Activated T-cell treated with anti-CD3 and anti-CD28 coated beads for 1 hour (primary cell): ENCODE results near the gene ARF3.

Experiments
- DNase-seq: peaks from one replicate; pipeline ENCODE4 v3.0.0-alpha.2; 2020; ENCODE audit warnings: low read depth

The ARF3 gene

DNA sequence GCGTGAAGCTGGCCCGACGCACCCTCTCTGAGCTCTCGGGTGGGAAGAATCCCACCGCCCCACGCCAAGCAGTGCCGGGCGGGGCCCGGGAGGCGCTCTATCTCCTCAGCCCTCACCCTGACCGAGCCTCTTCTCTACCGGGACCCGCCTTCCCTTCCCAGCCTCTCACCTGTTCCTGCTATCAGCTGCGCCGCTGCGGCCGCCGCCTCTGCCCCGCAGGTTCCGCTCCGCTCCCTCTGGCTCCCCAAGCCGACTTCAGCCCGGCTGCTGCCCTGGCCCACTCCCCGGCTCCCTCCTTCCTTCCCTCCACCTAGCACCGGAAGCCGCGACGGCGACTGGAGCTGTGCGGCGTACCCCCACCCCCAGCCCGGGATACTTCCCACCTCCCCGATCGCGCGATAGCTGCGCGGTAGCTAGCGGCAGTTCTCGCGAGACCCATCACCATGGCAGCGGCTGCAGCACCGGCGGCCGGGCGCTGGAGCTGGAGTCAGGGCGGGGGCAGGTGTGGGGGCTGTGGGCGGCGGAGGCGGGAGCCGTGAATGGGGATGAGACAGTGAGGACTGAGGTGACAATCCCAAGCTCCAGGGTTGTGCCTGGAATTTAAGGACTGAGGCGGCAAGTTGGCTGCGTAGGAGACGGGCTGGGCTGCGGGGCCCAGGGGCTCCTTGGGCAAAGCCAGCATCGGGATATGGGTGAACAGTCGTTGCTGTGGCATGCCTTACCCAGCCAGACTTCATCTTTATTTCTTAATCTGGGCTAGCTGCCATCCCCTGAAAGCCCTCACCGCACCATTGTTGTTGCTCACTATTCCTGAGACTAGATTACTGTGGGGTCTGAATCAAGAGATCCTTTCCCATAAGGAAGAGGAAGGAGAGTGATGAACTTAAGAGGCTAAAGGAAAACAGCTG lies at the start of gene ARF3:
Gene ARF3, minus strand, starts transcription at position 347 of the 908 bp plus-strand sequence. CDS start 16,392 bp downstream, outside the sequence.
- DNase-seq: peak; percentile 89

GRCh38 chr12:49000346-49000745 lies 43.1 kb upstream of the ARF3 start:
- no peak for DNase-seq

DNA sequence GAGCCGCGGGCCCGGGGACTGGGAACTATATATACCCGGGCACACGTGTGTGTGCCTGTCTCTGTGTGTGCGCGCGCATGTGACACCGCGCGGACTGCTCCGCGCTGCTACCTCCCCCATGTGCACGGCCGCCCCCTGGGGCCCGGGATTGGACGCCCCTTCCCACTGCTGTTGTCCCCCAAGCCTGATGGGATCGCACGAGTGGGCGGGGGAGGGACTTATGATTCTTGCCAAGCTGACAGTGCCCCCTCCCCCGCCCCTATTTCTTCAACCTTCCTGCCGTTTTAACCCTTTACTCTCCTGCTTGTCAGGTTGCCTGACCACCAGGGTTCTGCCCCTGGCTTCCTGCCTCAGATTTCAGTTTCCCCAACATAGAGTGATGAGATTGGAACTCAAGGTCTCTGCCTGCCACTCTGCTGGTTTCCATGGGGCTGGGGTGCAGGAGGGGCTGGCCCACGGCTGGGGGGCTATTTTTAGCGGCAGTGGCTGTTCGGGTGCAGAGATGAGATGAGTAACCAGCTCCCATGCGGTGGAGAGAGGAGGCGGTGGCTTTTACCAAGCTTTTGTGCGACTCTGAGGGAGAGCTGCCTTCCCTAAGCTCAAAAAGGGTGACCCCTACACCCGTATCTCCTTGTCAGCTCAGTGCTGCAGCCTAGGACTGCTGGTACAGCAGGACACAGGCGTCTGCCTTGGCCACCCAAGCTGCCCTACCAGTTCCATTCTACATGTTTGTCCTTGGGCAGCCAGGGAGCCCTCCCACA lies 42.3 kb upstream of the ARF3 start, which contains the start of gene DDN:
Gene DDN, minus strand, starts transcription at position 5 of the 761 bp plus-strand sequence. CDS start 88 bp downstream, outside the sequence.
- no peak for DNase-seq

GRCh38 chr12:48998497-48999353 lies 41.4 kb upstream of the ARF3 start:
- DNase-seq: no peak

DNA sequence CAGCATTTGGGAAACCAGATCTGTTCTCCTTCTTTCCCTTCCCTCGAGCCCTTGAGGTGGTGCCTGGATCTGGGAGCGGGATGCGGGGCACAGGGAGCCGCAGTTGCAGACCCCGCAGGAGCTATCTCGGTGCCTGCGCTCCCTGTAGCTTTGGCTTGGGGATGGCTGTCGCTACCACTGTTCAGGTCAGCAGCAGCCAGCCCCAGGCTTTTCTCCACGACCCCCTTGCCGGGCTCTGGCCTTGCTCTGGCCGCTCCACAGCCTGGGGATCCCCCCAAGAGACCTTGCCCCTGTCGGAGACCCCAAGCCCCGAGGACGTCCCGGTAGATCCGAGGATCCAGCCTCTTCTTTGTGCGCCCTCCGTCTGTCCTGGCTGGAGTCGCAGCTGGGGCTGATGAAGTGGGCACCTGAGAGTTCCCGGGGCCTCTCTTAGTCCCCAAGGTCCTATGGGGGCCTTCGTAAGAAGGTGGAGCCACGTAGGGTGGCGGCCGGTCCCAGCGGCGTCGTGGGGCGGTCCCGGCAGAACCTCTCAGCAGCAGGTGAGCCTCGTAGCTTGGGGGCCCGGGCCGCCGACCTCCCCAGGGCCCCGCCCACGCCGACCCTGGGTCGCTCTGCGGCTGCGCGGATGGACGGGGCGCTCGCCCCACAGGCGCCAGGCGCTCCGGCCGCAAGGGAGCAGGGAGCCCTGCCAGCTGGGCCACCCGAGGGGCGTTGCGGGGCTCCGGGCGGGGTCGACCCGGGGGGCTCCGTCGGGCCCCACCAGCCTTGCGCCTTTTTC lies 40.6 kb upstream of the ARF3 start:
- DNase-seq: no peak

GRCh38 chr12:48996794-48997718 lies 39.8 kb upstream of the ARF3 start:
- peak; percentile 60 for DNase-seq

- no peak for DNase-seq
Observed at GRCh38 chr12:48995086-48995879, 38.0 kb upstream of the ARF3 start.

GRCh38 chr12:48994224-48995085 lies 37.2 kb upstream of the ARF3 start:
- DNase-seq: no peak

DNA sequence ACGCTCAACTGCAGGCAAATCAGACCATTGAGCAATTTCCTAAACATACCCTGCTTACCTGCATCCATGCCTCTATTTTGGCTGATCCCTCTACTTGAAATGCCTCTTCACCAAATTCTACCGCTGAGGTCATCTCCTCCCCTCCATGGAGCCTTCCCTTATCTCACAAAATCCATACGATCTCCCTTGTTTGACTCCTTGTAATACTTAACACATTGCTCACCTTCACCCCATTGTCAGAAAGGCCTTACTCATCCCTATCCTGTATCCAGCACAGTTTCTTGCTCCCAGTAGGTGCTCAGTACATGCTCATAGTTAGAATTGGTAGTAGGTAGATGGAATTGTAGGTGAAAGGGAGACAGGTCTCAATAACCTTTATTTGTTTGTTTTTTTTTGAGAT lies 36.5 kb upstream of the ARF3 start:
- no peak for DNase-seq

DNA sequence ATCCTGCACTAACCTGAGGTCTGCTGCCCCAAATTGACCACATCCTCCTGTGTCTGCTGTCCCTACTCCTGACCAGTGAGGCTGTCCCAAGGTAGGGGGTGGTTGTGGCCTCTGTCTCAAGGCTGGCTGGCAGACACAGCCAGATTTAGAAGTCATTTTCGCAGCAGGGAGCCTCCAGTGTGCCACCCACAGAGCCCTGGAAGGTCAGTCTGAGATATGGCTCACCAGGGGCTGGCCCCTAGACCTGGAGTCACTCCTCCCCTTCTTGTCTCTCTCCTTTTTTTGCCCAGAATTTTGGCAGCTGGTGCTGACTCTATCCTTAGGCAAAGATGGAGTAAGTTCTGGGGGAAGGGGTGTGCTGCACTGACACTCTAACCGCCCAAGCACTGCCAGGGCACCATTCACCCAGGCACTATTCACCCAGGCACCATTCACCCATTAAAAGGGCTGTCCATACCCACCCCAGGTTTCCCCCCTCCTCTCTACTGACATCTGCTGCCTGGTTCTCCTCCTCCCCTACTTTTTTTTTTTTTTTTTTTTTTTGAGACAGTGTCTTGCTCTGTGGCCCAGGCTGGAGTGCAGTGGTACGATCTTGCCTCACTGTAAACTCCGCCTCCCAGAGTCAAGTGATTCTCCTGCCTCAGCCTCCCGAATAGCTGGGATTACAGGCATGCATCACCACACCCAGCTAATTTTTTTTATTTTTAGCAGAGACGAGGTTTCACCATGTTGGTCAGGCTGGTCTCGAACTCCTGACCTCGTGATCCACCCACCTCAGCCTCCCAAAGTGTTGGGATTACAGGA lies 34.2 kb upstream of the ARF3 start:
- DNase-seq: no peak

DNA sequence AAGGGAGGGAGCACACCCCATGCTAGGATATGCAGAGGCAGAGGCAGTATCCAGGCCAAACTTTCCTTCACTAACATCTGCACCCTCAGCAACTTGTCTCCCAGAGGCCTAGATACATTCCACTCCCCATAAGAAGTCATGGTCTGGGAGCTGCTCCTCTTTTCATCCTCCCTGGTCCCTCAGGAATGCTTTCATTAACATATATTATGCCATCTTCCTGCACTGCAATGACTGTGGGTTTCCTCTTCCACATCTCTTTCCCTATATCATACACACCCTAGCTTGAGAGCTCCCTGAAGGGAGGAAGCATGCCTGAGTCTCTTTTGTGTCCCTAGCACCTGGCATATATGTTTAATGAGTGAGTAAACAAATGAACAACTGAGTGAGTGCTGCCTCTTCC lies 33.3 kb upstream of the ARF3 start:
- no peak for DNase-seq

- peak; percentile 72 for DNase-seq
Observed at GRCh38 chr12:48988030-48988649, 30.9 kb upstream of the ARF3 start.

GRCh38 chr12:48986720-48987291 lies 29.5 kb upstream of the ARF3 start:
- DNase-seq: no peak

GRCh38 chr12:48985901-48986300 lies 28.6 kb upstream of the ARF3 start:
- no peak for DNase-seq

GRCh38 chr12:48985475-48985897 lies 28.2 kb upstream of the ARF3 start:
- DNase-seq: no peak

DNA sequence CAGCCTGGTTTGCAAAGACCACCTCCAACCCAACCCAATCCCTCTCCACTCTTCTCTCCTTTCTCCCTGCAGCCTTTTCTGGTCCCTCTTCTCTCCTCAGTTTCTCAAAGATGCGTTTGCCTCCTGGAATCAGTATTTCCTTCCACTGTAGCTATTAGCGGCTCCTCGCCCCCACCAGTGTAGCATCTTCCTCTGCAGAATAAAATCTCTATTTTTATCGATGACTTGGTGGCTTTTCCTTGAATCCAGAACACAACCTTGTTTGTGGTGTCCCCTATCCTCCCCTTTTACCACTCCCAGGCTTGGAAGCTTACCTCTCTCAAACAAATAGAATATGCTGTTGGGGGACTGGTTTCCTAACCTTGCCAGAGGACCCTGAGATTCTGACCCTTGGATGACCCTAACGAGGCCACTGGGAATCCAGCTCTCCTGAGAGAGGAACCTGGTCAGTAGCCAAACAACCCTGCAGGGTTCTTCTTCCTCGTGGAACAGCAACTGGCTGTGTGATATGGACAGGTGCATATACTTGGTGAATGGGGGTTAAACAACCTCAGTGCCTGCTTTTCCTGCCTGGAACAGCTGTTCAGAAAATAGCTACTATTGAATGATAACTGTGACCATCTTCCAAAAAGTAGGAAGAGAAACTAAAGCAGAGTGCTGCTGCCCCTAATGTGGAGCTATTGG lies 25.3 kb upstream of the ARF3 start:
- no peak for DNase-seq
